HepG2 (cell line): ENCODE results near the gene NR2C1. TPM values are rescaled to one million over a fixed set of nuclear protein-coding genes. Genes with fewer than 3 reads are reported as not detected.

Source experiments
- ATAC-seq: fragments of 200-7000 bp; cut with Tn5 transposase; 3 replicates; pipeline ENCODE4 v1.9.1; 2020; ENCODE audit warnings: mild to moderate bottlenecking, moderate library complexity
- BruUV-seq: library from RNA; stranded (reverse); fragments of 400-500 nt; replicated peaks from 2 replicates; lab custom pipeline; 2021; lab: Mats Ljungman, UMichigan
- CTCF ChIA-PET: fragments of 300-600 bp; formaldehyde crosslinking; extraction: SDS; loops from one replicate; lab custom pipeline; 2021; ENCODE audit warnings: low total read pairs, inconsistent platforms, low intra/inter-chr PET ratio; lab: Yijun Ruan, JAX
- POLR2A ChIA-PET: fragments of 350-600 bp; sonication (Branson Sonifier 250); formaldehyde crosslinking; loops from one replicate; lab custom pipeline; 2020; ENCODE audit warnings: antibody characterized with exemption, inconsistent platforms; lab: Yijun Ruan, JAX
- DNase-seq: peaks from one replicate; pipeline ENCODE4 v3.0.0-alpha.2; 2015; ENCODE audit warnings: low spot score
- FAIRE-seq: peaks from 3 replicates; lab custom pipeline; 2011; peaks lifted over from hg19 to GRCh38; lab: Jason Lieb, UNC
- H2AFZ ChIP-seq: one replicate; pipeline ENCODE4 v1.6.1; 2011; ENCODE audit warnings: low read length, inconsistent platforms
- H3K27ac ChIP-seq: fragments of 300-600 bp; 3 replicates; pipeline ENCODE4 v1.8.0; 2011; ENCODE audit warnings: mixed run types, mild to moderate bottlenecking, mixed read lengths, low read length, inconsistent platforms; ENCODE audit not compliant: insufficient read depth; ENCODE audit errors: extremely low read length
- H3K27me3 ChIP-seq, 2 experiments: fragments of 200-600 bp in 1 of 2; 2 replicates in 1 of 2; 3 replicates in 1 of 2; pipeline versions ENCODE4 v1.6.0 to v1.8.0; 2011; ENCODE audit warnings: low read length in 2 of 2, mild to moderate bottlenecking in 2 of 2, moderate library complexity in 2 of 2, inconsistent platforms in 1 of 2; ENCODE audit not compliant: insufficient read depth in 2 of 2, control insufficient read depth in 1 of 2
- H3K36me3 ChIP-seq, 2 experiments: fragments of 200-600 bp in 1 of 2; replicated peaks in 1 of 2; 2 replicates in 1 of 2; 3 replicates in 1 of 2; pipeline versions ENCODE4 v1.5.1 to v1.8.0; 2011; ENCODE audit warnings: low read length in 2 of 2, inconsistent platforms in 1 of 2; ENCODE audit not compliant: insufficient read depth in 2 of 2, control insufficient read depth in 1 of 2
- H3K4me1 ChIP-seq: 2 replicates; pipeline ENCODE4 v1.5.1; 2012; ENCODE audit warnings: low read length, inconsistent platforms; ENCODE audit not compliant: insufficient read depth
- H3K4me2 ChIP-seq: 2 replicates; pipeline ENCODE4 v1.6.0; 2011; ENCODE audit warnings: low read depth, low read length, inconsistent platforms
- H3K4me3 ChIP-seq, 3 experiments: fragments of 200-600 bp in 1 of 3; sonication (generic), shearing (Covaris generic) in 1 of 3; replicated peaks in 1 of 3; 2 replicates each; pipeline ENCODE4 v1.5.1; 2011 to 2016; ENCODE audit warnings: low read length in 3 of 3, inconsistent platforms in 2 of 3, low read depth in 2 of 3, mild to moderate bottlenecking in 2 of 3, control low read depth in 1 of 3, mixed read lengths in 1 of 3; ENCODE audit not compliant: insufficient read depth in 1 of 3
- H3K79me2 ChIP-seq: one replicate; pipeline ENCODE4 v1.6.1; 2011; ENCODE audit warnings: low read length, inconsistent platforms; ENCODE audit not compliant: insufficient read depth
- H3K9ac ChIP-seq: 2 replicates; pipeline ENCODE4 v1.6.0; 2011; ENCODE audit warnings: mild to moderate bottlenecking, low read depth, low read length, inconsistent platforms; ENCODE audit not compliant: insufficient read depth
- H3K9me3 ChIP-seq: 2 replicates; pipeline ENCODE4 v1.5.1; 2012; ENCODE audit warnings: mild to moderate bottlenecking, low read length
- H4K20me1 ChIP-seq: 2 replicates; pipeline ENCODE4 v1.6.0; 2011; ENCODE audit warnings: inconsistent platforms, mild to moderate bottlenecking, low read length, moderate library complexity; ENCODE audit not compliant: insufficient read depth
- BRCA1 ChIP-seq: sonication (generic); formaldehyde crosslinking; IDR thresholded peaks from 2 replicates; pipeline ENCODE4 v1.4.0; 2020; ENCODE audit warnings: missing genetic modification reagents
- GTF3A ChIP-seq: sonication (generic); formaldehyde crosslinking; conservative IDR thresholded peaks from 2 replicates; pipeline ENCODE4 v1.4.0; 2020; ENCODE audit warnings: mild to moderate bottlenecking, missing genetic modification reagents
- HIVEP1 ChIP-seq: sonication (generic); formaldehyde crosslinking; IDR thresholded peaks from 2 replicates; pipeline ENCODE4 v1.4.0; 2020; ENCODE audit warnings: mild to moderate bottlenecking, missing genetic modification reagents
- MBD4 ChIP-seq: IDR thresholded peaks from 2 replicates; pipeline ENCODE4 v1.6.1; 2012; ENCODE audit warnings: low read length, inconsistent platforms, borderline replicate concordance
- PRMT3 ChIP-seq: sonication (generic); formaldehyde crosslinking; IDR thresholded peaks from 2 replicates; pipeline ENCODE4 v1.8.1; 2022; ENCODE audit warnings: low read depth, mild to moderate bottlenecking, moderate library complexity, missing genetic modification reagents, borderline replicate concordance
- RXRB ChIP-seq: IDR thresholded peaks from 2 replicates; pipeline ENCODE4 v1.6.1; 2016; ENCODE audit warnings: borderline replicate concordance, missing genetic modification reagents, missing compliant biosample characterization
- ZFAT ChIP-seq: sonication (generic); formaldehyde crosslinking; conservative IDR thresholded peaks from 2 replicates; pipeline ENCODE4 v1.8.1; 2023; ENCODE audit warnings: missing genetic modification reagents, inconsistent platforms
- WGBS: methylation state at CpG from one replicate; pipeline ENCODE4 v1.1.6; 2017; ENCODE audit warnings: low lambda C conversion rate; 5-methylcytosine and 5-hydroxymethylcytosine counted together
- in situ Hi-C: cut with HindIII; loops from 2 replicates; pipeline ENCODE4 v1.10.0; 2017; ENCODE audit warnings: low pct_unique_long_range_greater_than_20kb; ENCODE audit not compliant: extremely low pct_ligation_motif_present
- intact Hi-C: fragments of 100-400 bp; cut with micrococcal nuclease; formaldehyde crosslinking; loops from one replicate; pipeline ENCODE4 v1.10.0; 2022; ENCODE audit not compliant: unreplicated experiment
- polyA plus RNA-seq, 8 experiments: library from polyadenylated mRNA; depleted of rRNA in 3 of 8; stranded (reverse) in 7 of 8; unstranded in 1 of 8; fragments of >200 nt; fragmentation: Illumina TruSeq in 4 of 8; extraction: Trizol in 4 of 8; gene quantifications; 2 replicates each; pipeline versions ENCODE4 v1.2.1 to v1.2.3, GENCODE V29; 2011 to 2016; ENCODE audit warnings: low read depth in 4 of 8, missing spikeins in 1 of 8, mixed read lengths in 1 of 8; ENCODE audit not compliant: insufficient read depth in 1 of 8
- total RNA-seq, 5 experiments: library from RNA; depleted of rRNA; stranded (reverse); fragments of >200 nt; fragmentation: Illumina TruSeq; extraction: Trizol; gene quantifications; 2 replicates each; pipeline ENCODE4 v1.2.3, GENCODE V29; 2016; ENCODE audit warnings: low read depth in 1 of 5
- TF ChIP-seq, protein P1 (sequence below): sonication (generic); formaldehyde crosslinking; IDR thresholded peaks from 2 replicates; pipeline ENCODE4 v1.4.0; 2020; ENCODE audit warnings: missing genetic modification reagents, mild to moderate bottlenecking, borderline replicate concordance
- TF ChIP-seq, protein P2 (sequence below): sonication (generic); formaldehyde crosslinking; IDR thresholded peaks from 2 replicates; pipeline ENCODE4 v1.4.0; 2020; ENCODE audit warnings: mild to moderate bottlenecking, missing genetic modification reagents
- TF ChIP-seq, protein P3 (sequence below): sonication (generic); formaldehyde crosslinking; IDR thresholded peaks from 2 replicates; pipeline ENCODE4 v1.4.0; 2020; ENCODE audit warnings: missing genetic modification reagents, borderline replicate concordance
- TF ChIP-seq, protein P4 (sequence below): sonication (generic); formaldehyde crosslinking; IDR thresholded peaks from 2 replicates; pipeline ENCODE4 v1.8.1; 2022; ENCODE audit warnings: mild to moderate bottlenecking, missing genetic modification reagents
- TF ChIP-seq, protein P5 (sequence below): sonication (generic); formaldehyde crosslinking; IDR thresholded peaks from 2 replicates; pipeline ENCODE4 v1.8.1; 2023; ENCODE audit warnings: mild to moderate bottlenecking, moderate library complexity, missing genetic modification reagents

Gene NR2C1
- total and polyA plus RNA-seq, 2 of the 13 experiments (the other 11 are each of a cell fraction or from before 2014, with no cell fraction given) = 38.0 to 70.8 TPM

DNA sequence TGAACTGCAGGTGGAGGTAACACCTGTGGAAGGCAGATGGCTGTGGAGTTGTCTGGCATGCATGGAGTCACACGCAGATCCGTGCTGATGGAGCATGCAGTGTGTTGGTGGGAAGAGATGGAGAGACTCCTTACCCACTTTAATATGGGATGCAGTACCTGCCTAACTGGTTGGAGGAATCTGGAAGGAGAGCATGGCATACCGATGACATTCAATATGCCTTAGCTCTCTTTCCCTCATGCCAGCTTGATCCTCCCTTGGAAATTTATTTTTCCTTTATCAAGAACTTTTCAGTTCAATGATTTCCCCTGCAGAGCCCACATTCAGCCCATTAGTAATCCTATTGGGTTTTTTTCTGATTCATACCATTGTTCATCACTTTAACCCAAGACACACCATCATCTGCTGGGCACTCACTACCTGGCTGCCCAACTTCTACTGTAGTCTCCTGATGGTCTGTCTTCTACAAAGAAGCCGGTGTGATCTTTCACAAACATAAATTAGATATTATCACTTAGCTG lies 25.9 kb upstream of the NR2C1 start (continued):
- TF ChIP-seq, protein P1, sequence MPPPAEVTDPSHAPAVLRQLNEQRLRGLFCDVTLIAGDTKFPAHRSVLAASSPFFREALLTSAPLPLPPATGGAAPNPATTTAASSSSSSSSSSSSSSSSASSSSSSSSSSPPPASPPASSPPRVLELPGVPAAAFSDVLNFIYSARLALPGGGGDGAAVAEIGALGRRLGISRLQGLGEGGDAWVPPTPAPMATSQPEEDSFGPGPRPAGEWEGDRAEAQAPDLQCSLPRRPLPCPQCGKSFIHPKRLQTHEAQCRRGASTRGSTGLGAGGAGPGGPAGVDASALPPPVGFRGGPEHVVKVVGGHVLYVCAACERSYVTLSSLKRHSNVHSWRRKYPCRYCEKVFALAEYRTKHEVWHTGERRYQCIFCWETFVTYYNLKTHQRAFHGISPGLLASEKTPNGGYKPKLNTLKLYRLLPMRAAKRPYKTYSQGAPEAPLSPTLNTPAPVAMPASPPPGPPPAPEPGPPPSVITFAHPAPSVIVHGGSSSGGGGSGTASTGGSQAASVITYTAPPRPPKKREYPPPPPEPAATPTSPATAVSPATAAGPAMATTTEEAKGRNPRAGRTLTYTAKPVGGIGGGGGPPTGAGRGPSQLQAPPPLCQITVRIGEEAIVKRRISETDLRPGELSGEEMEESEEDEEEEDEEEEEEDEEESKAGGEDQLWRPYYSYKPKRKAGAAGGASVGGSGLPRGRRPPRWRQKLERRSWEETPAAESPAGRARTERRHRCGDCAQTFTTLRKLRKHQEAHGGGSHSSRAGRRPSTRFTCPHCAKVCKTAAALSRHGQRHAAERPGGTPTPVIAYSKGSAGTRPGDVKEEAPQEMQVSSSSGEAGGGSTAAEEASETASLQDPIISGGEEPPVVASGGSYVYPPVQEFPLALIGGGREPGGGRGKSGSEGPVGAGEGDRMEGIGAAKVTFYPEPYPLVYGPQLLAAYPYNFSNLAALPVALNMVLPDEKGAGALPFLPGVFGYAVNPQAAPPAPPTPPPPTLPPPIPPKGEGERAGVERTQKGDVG (CRISPR knock-in tag) = no peak
- TF ChIP-seq MBD4 (no peak), GTF3A (no peak), BRCA1 (CRISPR knock-in tag) (no peak), ZFAT (no peak), PRMT3 (CRISPR knock-in tag) (no peak)
- TF ChIP-seq, protein P2, sequence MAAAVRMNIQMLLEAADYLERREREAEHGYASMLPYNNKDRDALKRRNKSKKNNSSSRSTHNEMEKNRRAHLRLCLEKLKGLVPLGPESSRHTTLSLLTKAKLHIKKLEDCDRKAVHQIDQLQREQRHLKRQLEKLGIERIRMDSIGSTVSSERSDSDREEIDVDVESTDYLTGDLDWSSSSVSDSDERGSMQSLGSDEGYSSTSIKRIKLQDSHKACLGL (CRISPR knock-in tag) = no peak

DNA sequence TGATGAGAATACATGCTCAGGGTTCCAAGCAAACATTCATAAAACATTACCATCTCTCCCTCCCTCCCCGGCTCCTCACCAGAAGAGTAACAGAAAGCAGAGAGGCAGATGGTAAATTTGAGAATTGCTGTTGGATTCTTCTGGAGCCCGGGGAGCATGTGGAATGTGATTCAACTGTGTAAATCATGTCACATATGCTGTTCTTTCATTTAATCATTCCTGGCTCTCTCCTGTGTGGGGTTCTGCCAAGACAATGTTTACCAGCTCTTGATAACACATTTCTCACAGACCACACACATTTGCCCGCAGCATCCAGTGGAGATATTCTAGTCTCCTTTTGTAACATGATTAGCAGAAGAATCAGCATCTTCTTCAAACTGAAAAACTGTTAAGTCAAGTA lies 23.4 kb upstream of the NR2C1 start:
- Histone ChIP-seq H4K20me1 (no peaks in the 10 kb centered on the region), H3K27me3 (no peaks in the 10 kb centered on the region), H3K9me3 (no peaks in the 10 kb centered on the region), H3K4me1 (peaks cover 14% of the 10 kb centered on the region), H3K4me3 (no peak overlapping the region), H3K79me2 (no peaks in the 10 kb centered on the region), H3K4me2 (no peak overlapping the region), H2AFZ (no peak overlapping the region), H3K36me3 (peaks cover 0 to 3% of the 10 kb centered on the region in 2 experiments; a peak in 2 of 5 replicates), H3K9ac (no peak overlapping the region), H3K27ac (no peak overlapping the region)
- in situ Hi-C loops = no loop called here
- no TSS peak for BruUV-seq
- intact Hi-C loops = no loop called here
- DNase-seq = no peak
- ChIA-PET CTCF (no interaction called here), POLR2A (no interaction called here)
- ATAC-seq = no peak
- no peak for FAIRE-seq
- WGBS = 77% methylated on average over 3 of the region's 3 CpGs
- TF ChIP-seq, protein P3, sequence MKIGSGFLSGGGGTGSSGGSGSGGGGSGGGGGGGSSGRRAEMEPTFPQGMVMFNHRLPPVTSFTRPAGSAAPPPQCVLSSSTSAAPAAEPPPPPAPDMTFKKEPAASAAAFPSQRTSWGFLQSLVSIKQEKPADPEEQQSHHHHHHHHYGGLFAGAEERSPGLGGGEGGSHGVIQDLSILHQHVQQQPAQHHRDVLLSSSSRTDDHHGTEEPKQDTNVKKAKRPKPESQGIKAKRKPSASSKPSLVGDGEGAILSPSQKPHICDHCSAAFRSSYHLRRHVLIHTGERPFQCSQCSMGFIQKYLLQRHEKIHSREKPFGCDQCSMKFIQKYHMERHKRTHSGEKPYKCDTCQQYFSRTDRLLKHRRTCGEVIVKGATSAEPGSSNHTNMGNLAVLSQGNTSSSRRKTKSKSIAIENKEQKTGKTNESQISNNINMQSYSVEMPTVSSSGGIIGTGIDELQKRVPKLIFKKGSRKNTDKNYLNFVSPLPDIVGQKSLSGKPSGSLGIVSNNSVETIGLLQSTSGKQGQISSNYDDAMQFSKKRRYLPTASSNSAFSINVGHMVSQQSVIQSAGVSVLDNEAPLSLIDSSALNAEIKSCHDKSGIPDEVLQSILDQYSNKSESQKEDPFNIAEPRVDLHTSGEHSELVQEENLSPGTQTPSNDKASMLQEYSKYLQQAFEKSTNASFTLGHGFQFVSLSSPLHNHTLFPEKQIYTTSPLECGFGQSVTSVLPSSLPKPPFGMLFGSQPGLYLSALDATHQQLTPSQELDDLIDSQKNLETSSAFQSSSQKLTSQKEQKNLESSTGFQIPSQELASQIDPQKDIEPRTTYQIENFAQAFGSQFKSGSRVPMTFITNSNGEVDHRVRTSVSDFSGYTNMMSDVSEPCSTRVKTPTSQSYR (CRISPR knock-in tag) = no peak
- TF ChIP-seq, protein P4, sequence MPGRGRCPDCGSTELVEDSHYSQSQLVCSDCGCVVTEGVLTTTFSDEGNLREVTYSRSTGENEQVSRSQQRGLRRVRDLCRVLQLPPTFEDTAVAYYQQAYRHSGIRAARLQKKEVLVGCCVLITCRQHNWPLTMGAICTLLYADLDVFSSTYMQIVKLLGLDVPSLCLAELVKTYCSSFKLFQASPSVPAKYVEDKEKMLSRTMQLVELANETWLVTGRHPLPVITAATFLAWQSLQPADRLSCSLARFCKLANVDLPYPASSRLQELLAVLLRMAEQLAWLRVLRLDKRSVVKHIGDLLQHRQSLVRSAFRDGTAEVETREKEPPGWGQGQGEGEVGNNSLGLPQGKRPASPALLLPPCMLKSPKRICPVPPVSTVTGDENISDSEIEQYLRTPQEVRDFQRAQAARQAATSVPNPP (CRISPR knock-in tag) = no peak
- TF ChIP-seq HIVEP1 (no peak), RXRB (CRISPR knock-in tag) (no peak)
- TF ChIP-seq, protein P5, sequence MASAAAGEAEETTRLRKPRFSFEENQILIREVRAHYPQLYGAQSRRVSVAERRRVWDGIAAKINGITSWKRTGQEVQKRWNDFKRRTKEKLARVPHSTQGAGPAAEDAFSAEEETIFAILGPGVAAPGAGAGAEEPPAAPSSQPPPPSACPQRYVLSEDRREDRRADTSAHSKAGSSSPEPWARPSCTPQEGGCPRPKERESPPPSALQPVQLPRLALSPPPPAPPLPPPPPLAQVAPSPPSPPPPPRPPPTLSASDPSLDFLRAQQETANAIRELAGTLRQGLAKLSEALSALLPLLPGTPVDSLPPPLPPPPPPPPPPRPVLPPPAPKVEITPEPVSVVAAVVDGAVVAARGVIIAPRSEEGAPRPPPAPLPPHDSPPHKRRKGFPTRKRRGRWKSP (CRISPR knock-in tag) = no peak
